Thymus (tissue), 11 donors: ENCODE measurements around the gene ATXN1. TPM values are rescaled to one million over a fixed set of nuclear protein-coding genes. Genes with fewer than 3 reads are reported as not detected.
"Not testable (repeated sequence)": the region's sequence is repeated elsewhere in the genome, so short reads cannot be mapped to it uniquely, and the experiment has no call there.

ENCODE experiments used
- DNase-seq, 9 donors: peaks; one replicate each; pipeline ENCODE4 v3.0.0-alpha.2; 2013; ENCODE audit warnings: low spot score in 9 of 9, low read depth in 6 of 9, missing footprints in 1 of 9
- H3K27ac ChIP-seq, 2 donors: one replicate each; pipeline ENCODE4 v1.5.1; 2013; ENCODE audit warnings: control low read depth in 1 of 2, low read depth in 1 of 2, low read length in 1 of 2, mild to moderate bottlenecking in 1 of 2, moderate library complexity in 1 of 2
- H3K27me3 ChIP-seq, 2 donors: one replicate each; pipeline ENCODE4 v1.5.1; 2013; ENCODE audit warnings: low read length in 1 of 2; ENCODE audit not compliant: control insufficient read depth in 2 of 2, insufficient read depth in 1 of 2
- H3K36me3 ChIP-seq, 2 donors: one replicate each; pipeline ENCODE4 v1.5.1; 2013; ENCODE audit warnings: low read length in 1 of 2, mild to moderate bottlenecking in 1 of 2, moderate library complexity in 1 of 2; ENCODE audit not compliant: control insufficient read depth in 2 of 2, insufficient read depth in 2 of 2
- H3K4me1 ChIP-seq, 2 donors: one replicate each; pipeline ENCODE4 v1.5.1; 2013; ENCODE audit warnings: low read length in 2 of 2; ENCODE audit not compliant: control insufficient read depth in 2 of 2, insufficient read depth in 2 of 2
- H3K4me3 ChIP-seq, 2 donors: one replicate each; pipeline ENCODE4 v1.5.1; 2013; ENCODE audit warnings: low read length in 2 of 2, control low read depth in 1 of 2, mild to moderate bottlenecking in 1 of 2
- H3K9me3 ChIP-seq, 2 donors: one replicate each; pipeline ENCODE4 v1.5.1; 2013; ENCODE audit warnings: low read length in 1 of 2, mild to moderate bottlenecking in 1 of 2; ENCODE audit not compliant: control insufficient read depth in 2 of 2, insufficient read depth in 1 of 2
- WGBS: extraction: QIAGEN DNeasy Blood & Tissue Kit; methylation state at CpG from one replicate; pipeline ENCODE4 v1.1.7; 2013; 5-methylcytosine and 5-hydroxymethylcytosine counted together
- polyA plus RNA-seq: library from polyadenylated mRNA; stranded (reverse); fragments of 200-250 nt; gene quantifications from one replicate; pipeline ENCODE4 v1.2.3, GENCODE V29; 2013
- total RNA-seq: library from RNA; stranded (reverse); fragments of 120-200 nt; gene quantifications from one replicate; pipeline ENCODE4 v1.2.4, GENCODE V29; 2013
- donor health status: healthy.

ATXN1 gene
- total and polyA plus RNA-seq, 2 donors: 6.8 to 7.1 TPM

GRCh38 chr6:16383607-16384206 is 377.6 kb downstream of the ATXN1 start:
- DNase-seq: no peak
- Histone ChIP-seq H3K9me3 (no peaks in the 10 kb centered on the region), H3K4me1 (no peaks in the 10 kb centered on the region), H3K27ac (no peak overlapping the region), H3K36me3 (no peaks in the 10 kb centered on the region), H3K27me3 (no peaks in the 10 kb centered on the region), H3K4me3 (no peak overlapping the region)
- 99% methylated on average over 5 of the region's 5 CpGs for WGBS

DNA sequence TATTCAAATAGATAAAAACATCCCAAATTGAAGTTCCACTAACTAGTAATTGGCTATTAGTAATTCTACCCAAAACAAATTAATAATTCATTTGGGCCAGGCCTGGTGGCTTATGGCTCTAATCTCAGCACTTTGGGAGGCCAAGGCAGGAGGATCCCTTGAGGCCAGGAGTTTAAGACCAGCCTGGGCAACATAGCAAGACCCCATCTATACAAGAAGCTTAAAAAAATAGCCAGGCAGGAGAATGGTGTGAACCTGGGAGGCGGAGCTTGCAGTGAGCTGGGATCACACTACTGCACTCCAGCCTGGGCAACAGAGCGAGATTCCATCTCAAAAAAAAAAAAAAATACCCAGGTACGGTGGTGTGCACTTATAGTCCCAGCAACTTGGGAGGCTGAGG is 379.3 kb downstream of the ATXN1 start:
- not testable (repeated sequence) for H3K4me3 ChIP-seq, DNase-seq, H3K36me3 ChIP-seq, H3K27me3 ChIP-seq, H3K27ac ChIP-seq, H3K9me3 ChIP-seq, H3K4me1 ChIP-seq
- WGBS: 99% methylated on average over 3 of the region's 3 CpGs

DNA sequence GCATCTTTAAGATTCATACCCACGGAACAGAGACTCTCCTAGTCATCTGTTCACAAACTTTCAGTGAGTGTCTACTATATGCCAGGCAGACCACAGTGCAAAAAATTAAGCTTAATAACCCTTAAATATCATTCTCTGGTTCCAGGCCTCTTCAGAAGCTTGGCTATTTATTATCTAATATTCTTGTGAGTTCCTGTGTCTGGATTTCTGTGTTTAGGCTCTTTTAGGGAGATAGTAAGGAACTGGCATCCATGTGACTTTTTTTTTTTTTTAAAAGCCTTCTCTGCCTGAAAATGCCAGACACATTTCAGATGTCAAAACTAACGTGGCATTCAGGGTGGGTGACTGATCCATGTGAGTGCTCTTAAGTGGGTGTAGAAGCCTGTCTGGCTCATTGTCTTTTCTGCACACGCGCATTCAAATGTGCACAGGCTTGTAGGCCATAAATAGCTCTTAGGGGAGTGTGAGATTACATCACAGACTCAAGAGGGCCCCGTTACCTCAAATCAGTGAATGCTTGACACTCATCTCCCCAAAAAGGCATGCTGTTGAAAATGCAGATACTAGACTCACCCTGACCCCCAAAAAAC is 380.9 kb downstream of the ATXN1 start:
- no peaks in the 10 kb centered on the region for H3K9me3 ChIP-seq
- DNase-seq: no peak
- no peak overlapping the region for H3K27ac ChIP-seq
- no peaks in the 10 kb centered on the region for H3K27me3 ChIP-seq
- H3K4me3 ChIP-seq: no peak overlapping the region
- WGBS: 94% methylated on average over 5 of the region's 5 CpGs
- H3K4me1 ChIP-seq: no peaks in the 10 kb centered on the region
- H3K36me3 ChIP-seq: no peaks in the 10 kb centered on the region

DNA sequence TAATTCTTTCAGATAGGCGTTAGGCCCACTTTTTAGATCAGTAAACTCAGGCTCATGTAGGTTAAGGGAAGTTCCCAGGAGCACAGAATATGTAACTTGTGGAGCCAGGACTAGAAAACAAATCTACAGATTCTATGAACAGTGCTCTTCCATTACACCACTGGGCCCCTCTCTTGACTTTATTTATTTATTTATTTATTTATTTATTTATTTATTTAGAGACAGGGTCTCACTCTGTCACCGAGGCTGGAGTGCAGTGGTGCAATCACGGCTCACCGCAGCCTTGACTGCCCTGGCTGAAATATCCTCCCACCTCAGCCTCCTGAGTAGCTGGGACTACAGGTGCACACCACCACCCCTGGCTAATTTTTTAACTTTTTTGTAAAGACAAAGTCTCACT is 382.9 kb downstream of the ATXN1 start:
- 98% methylated on average over 4 of the region's 4 CpGs for WGBS
- not testable (repeated sequence) for H3K9me3 ChIP-seq, H3K4me3 ChIP-seq, H3K4me1 ChIP-seq, DNase-seq, H3K27me3 ChIP-seq, H3K36me3 ChIP-seq, H3K27ac ChIP-seq

- H3K36me3 ChIP-seq: no peaks in the 10 kb centered on the region
- H3K4me3 ChIP-seq: no peak overlapping the region
- H3K9me3 ChIP-seq: no peaks in the 10 kb centered on the region
- 99% methylated on average over 9 of the region's 9 CpGs for WGBS
- H3K27ac ChIP-seq: no peak overlapping the region
- no peaks in the 10 kb centered on the region for H3K27me3 ChIP-seq
- H3K4me1 ChIP-seq: no peaks in the 10 kb centered on the region
- no peak for DNase-seq
Observed at GRCh38 chr6:16377470-16377869, 383.8 kb downstream of the ATXN1 start.

GRCh38 chr6:16375843-16376242 is 385.4 kb downstream of the ATXN1 start:
- no peak overlapping the region for H3K4me3 ChIP-seq
- no peaks in the 10 kb centered on the region for H3K36me3 ChIP-seq
- no peaks in the 10 kb centered on the region for H3K9me3 ChIP-seq
- H3K27me3 ChIP-seq: no peaks in the 10 kb centered on the region
- no peak overlapping the region for H3K27ac ChIP-seq
- 96% methylated on average over 3 of the region's 3 CpGs for WGBS
- no peaks in the 10 kb centered on the region for H3K4me1 ChIP-seq
- DNase-seq: no peak

DNA sequence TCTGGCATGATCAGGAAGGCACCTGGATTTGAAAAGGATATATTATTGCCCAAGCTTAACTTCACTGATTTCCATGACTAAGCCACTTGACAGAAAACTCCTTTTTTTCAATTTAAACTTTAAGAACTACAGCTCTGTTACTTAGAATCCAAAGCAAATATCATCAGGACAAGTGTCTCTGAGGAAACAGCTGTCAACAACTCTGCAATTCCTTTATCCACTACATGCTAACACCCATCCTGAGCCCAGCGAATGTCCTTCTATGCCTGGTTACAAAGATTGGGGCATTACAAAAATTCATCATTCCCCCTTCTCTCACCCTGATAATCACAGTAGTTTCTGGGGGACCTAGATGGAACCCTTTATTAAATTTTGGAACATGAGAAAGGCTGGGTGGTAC is 386.1 kb downstream of the ATXN1 start:
- Histone ChIP-seq H3K9me3 (no peaks in the 10 kb centered on the region), H3K27ac (no peak overlapping the region), H3K4me1 (no peaks in the 10 kb centered on the region), H3K36me3 (no peaks in the 10 kb centered on the region), H3K27me3 (no peaks in the 10 kb centered on the region), H3K4me3 (no peak overlapping the region)
- no peak for DNase-seq
- WGBS: 97% methylated on average over 1 of the region's 1 CpG

- no peak overlapping the region for H3K27ac ChIP-seq
- DNase-seq: peak in 1 of 9 donors; percentile 16
- WGBS: 92% methylated on average over 10 of the region's 10 CpGs
- H3K9me3 ChIP-seq: no peaks in the 10 kb centered on the region
- no peaks in the 10 kb centered on the region for H3K4me1 ChIP-seq
- H3K4me3 ChIP-seq: no peak overlapping the region
- no peaks in the 10 kb centered on the region for H3K27me3 ChIP-seq
- no peaks in the 10 kb centered on the region for H3K36me3 ChIP-seq
Observed at GRCh38 chr6:16374461-16375200, 386.6 kb downstream of the ATXN1 start.

DNA sequence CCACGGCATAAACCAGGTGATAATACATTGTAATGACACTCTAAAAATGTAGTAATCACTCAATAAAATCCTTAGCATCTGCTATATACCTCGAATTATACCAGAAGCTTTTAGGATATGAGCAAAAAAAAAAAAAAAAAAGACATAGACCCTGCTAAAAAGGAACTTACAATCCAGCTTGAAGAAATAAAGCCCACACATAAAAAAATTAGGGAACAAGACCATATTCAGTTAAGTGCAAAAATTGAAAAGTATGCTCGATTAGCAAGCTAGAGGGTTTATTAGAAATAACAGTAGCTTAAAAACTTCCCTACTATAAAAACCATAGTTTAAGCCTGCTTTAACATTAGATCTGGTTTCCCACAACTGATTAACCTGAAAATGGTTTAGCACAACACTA is 387.2 kb downstream of the ATXN1 start:
- Histone ChIP-seq H3K4me3 (no peak overlapping the region), H3K27ac (no peak overlapping the region), H3K27me3 (no peaks in the 10 kb centered on the region), H3K9me3 (no peaks in the 10 kb centered on the region), H3K4me1 (no peaks in the 10 kb centered on the region), H3K36me3 (no peaks in the 10 kb centered on the region)
- WGBS: 98% methylated on average over 3 of the region's 3 CpGs
- no peak for DNase-seq
